ENCODE results near the gene PPP6R3. TPM values are rescaled to one million over a fixed set of nuclear protein-coding genes. Genes with fewer than 3 reads are reported as not detected.

PPP6R3 gene
- total and polyA plus RNA-seq, 10 of the 15 experiments (the other 5 are each of a cell fraction or from before 2014, with no cell fraction given) = 12.4 to 123 (median 74.1) TPM

GRCh38 chr11:68523743-68524142 is 63.2 kb downstream of the PPP6R3 start (continued):
- TF ChIP-seq CEBPZ (IDR thresholded peaks at IDR 0.05; ENCODE audit: low read depth, low read length) = no peak

- Histone ChIP-seq H3K36me3 (ENCODE audit: control insufficient read depth in 2 of 2, insufficient read depth in 2 of 2, low read length in 1 of 2) (peaks cover 18 to 54% of the 10 kb centered on the region in 2 experiments), H3K9ac (ENCODE audit: control insufficient read depth, insufficient read depth, low read length) (no peak overlapping the region), H3K79me2 (ENCODE audit: control insufficient read depth, insufficient read depth, low read length) (peaks cover 8% of the 10 kb centered on the region), H3K27ac (ENCODE audit: control insufficient read depth, insufficient read depth) (no peak overlapping the region), H3K4me2 (ENCODE audit: control insufficient read depth, insufficient read depth) (no peak overlapping the region), H3K4me1 (ENCODE audit: control insufficient read depth, insufficient read depth, low read length) (no peaks in the 10 kb centered on the region; the same call in 1 of the 2 replicates), H3K4me3 (no peak overlapping the region), H4K20me1 (ENCODE audit: control insufficient read depth, insufficient read depth) (no peaks in the 10 kb centered on the region; the same call in none of the 2 replicates), H2AFZ (ENCODE audit: control insufficient read depth, low read depth, low read length) (no peak overlapping the region), H3K9me3 (replicated peaks; ENCODE audit: control insufficient read depth, insufficient read depth, low read length) (no peaks in the 10 kb centered on the region), H3K27me3 (replicated peaks in 1 of 2; ENCODE audit: control insufficient read depth in 2 of 2, insufficient read depth in 2 of 2, low read length in 1 of 2) (no peaks in the 10 kb centered on the region)
- ChIA-PET POLR2A (interaction anchor here (1.5 kb wide), 1 partner anchor 32 kb away, joined by 3 read pairs; no protein-coding TSS in a partner anchor), SMC1A (ENCODE audit: uncharacterized antibody, unreplicated experiment) (interaction anchor here (1.8 kb wide), 1 partner anchor 26 kb away, joined by 6 read pairs; no protein-coding TSS in a partner anchor), CTCF (no interaction called here), RAD21 (ENCODE audit: unreplicated experiment) (no interaction called here)
- in situ Hi-C loops (cut with MboI) = no loop called here
- TF ChIP-seq RAD51 (IDR thresholded peaks at IDR 0.05) = no peak
- no peak for TF ChIP-seq E2F4 (IDR thresholded peaks at IDR 0.05; ENCODE audit: low read depth, low read length)
- TF ChIP-seq JUND (IDR thresholded peaks at IDR 0.05; ENCODE audit: low read depth, low read length) = no peak
- no peak for TF ChIP-seq FOXM1 (IDR thresholded peaks at IDR 0.05; ENCODE audit: low read depth, low read length)
- no peak for TF ChIP-seq ZNF592 (IDR thresholded peaks at IDR 0.05)
- FAIRE-seq (no peak), ATAC-seq (no peak), DNase-seq (ENCODE audit: low read depth, low spot score) (no peak)
- 100% methylated on average over 2 of the region's 2 CpGs for WGBS (ENCODE audit: insufficient coverage, insufficient replicate concordance, low lambda C conversion rate, missing lambda C conversion rate)
- intact Hi-C loops (cut with micrococcal nuclease; ENCODE audit: unreplicated experiment) = no loop called here
- no TSS peak for BruUV-seq (replicated peaks)
Observed at GRCh38 chr11:68524213-68524612, 63.7 kb downstream of the PPP6R3 start.
